GM19238 (cell line): ENCODE results near the gene PTPN18.

Experiments used
- DNase-seq: peaks from one replicate; pipeline ENCODE4 v3.0.0; 2011; ENCODE audit warnings: low spot score; ENCODE audit not compliant: insufficient read length

Gene PTPN18

DNA sequence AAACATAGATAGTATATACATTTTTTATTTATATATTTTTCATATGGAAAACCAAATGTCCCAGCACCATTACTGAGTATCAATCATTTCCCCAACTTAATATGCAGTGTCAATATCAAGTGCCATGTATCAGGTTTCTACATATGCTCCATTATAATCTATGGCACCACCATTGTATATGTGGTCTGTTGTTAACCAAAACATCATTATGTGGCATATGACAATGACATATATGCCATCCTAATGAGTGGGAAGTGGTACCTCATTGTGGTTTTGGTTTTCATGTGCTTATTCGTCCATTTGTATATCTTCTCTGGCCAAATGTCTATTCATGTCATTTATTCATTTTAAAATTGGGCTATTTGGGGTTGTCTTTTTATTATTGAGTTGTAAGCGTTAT, 9.2 kb downstream of the PTPN18 start:
- no peak for DNase-seq

DNA sequence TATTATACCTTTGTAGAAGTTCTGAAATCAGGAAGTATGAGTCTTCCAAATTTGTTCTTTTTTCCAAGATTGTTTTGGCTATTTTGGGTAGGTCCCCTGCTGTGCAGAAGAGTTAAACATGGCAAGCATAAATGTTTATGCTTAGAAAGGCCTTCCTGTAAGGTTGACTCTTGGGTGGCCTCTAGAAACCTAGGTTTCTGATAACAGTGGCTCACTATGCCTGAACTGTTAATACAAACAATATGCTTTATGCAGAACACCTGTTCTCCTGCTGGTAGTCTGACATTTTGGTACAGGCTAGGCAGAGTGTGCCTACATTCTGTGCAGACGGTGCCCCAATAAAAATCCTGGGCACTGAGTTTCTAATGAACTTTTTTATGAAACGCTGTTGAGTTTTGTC, 10.1 kb downstream of the PTPN18 start:
- no peak for DNase-seq

DNA sequence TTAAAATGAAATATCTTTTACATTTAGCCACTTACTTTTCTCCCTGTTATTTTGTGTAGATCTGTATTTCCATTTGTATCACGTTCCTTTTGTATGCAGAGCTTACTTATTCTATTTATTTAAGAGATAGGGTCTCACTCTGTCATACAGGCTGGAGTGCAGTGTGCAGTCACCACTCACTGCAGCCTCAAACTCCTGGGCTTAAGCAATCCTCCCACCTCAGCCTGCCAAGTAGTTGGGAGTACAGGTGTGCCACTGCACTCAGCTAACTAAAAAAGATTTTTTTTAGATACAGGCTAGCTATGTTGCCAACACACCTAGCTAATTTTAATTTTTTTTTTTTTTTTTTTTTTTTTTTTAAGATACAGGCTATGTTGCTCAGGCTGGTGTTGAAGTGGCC, 10.9 kb downstream of the PTPN18 start:
- no peak for DNase-seq

DNA sequence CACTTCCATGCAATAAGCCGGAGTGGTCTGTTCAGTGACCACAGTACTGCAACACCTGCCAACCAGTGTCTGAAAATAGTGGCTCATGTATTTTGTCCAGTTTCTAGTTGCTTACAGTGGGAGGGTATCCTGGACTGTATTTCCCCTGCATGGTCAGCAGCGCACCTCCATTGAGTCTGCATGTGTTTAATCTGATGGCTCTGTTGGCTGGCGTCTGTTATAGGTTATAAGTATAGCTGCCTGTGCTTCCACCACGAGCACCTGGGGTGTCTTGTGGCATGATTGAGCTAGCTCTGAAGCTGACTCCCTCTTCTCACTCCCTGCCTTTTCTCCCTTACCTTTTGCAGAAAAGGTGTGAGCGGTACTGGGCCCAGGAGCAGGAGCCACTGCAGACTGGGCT, 12.9 kb downstream of the PTPN18 start:
- DNase-seq: no peak

DNA sequence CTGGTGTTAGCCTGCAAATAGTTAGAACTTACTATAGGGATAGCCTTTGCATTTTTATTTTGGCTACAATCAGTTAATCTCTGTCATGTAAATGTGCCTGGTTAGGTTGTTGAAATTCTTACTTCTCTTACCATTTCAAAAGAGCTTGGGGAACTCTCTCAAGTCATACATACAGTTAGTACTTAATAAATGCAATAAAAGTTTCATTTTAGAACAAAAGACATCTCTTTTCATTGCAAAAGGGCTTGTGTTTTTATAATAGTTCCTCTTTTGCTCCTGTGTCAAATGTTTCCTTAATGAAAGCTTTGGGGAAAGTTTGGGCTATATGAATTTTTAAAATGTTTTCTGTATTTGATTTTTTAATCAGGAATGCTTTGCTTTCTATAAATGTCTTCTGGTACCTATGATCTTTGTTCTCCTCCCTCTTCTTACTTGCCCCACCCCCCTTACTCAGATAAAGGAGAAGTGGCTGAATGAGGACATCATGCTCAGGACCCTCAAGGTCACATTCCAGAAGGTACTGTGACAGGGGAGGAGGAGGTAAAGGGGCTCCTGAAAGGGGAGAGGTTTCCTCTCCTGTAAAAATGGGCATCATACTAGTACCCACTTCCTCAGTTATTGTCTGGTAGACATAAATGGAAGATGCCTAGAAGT, 13.6 kb downstream of the PTPN18 start:
- DNase-seq: no peak

DNA sequence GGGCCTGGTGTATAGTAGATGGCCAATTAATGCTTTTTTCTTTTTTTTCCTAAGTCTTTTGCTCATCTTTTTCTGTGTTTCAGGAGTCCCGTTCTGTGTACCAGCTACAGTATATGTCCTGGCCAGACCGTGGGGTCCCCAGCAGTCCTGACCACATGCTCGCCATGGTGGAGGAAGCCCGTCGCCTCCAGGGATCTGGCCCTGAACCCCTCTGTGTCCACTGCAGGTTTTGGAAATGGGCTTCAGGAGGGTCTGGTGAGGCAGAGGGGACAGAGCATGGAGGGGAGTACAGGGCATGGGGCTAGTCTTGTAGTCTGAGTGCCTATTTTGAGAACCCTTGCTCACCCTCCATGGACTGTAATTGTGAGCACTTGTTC, 14.1 kb downstream of the PTPN18 start:
- no peak for DNase-seq

DNA sequence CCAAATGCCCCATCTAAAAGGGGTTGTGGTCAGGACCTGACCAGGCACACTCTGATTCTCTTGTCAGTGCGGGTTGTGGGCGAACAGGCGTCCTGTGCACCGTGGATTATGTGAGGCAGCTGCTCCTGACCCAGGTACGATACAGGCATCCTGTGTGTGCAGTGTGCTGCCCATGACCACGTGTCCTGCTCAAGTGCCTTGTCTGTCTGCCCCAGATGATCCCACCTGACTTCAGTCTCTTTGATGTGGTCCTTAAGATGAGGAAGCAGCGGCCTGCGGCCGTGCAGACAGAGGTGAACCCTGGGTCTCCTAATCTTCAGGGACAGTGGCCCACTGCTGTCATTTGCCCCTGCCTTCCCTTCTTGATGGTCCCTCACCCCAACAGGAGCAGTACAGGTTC, 14.6 kb downstream of the PTPN18 start:
- no peak for DNase-seq

DNA sequence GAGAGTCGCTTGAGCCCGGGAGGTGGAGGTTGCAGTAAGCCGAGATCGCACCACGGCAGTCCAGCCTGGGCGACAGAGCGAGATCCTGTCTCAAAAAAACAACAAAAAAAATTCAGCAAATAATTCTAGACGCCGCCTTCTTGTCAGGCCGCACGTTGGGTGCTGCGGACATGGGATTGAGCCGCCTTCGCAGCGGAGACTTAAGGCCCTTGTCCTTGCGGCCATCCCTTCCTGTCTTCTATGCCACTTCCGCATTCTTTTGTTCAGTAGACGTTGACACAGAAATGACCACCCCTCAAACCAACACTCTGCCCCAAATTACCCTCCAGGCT, 15.8 kb downstream of the PTPN18 start:
- no peak for DNase-seq

DNA sequence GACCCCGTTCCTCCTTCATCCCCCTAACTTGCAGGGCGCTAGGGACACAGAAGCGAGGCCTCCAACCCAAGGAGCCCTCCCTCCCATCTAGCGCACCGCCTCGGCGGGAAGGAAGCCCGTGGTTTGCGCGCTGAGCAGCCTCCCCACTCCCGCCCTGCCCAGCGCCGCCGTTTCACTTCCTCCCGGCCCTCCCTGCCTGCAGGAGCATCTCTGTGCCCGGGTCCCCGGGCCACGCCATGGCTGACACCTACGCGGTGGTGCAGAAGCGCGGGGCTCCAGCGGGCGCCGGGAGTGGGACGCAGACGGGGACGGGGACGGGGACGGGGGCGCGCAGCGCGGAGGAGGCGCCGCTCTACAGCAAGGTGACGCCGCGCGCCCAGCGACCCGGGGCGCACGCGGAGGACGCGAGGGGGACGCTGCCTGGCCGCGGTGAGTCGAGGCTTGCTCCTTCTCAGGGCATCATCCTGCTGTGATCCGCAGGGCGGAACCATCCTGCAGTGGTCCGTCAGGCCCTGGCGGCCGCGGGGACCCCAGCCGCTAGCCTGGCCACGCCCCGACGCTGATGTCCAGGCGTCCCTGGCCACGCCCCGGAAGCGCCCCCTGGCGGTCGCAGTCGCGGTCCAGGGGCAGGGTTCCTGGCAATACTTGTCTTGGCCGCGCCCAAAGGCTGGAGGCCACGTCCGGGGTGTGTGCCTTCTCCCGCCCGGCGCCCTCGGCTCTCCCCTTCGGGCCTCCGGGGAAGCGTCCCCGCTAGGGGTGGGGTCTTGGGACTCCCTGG, 16.4 kb downstream of the PTPN18 start:
- peak; percentile 61 for DNase-seq

DNA sequence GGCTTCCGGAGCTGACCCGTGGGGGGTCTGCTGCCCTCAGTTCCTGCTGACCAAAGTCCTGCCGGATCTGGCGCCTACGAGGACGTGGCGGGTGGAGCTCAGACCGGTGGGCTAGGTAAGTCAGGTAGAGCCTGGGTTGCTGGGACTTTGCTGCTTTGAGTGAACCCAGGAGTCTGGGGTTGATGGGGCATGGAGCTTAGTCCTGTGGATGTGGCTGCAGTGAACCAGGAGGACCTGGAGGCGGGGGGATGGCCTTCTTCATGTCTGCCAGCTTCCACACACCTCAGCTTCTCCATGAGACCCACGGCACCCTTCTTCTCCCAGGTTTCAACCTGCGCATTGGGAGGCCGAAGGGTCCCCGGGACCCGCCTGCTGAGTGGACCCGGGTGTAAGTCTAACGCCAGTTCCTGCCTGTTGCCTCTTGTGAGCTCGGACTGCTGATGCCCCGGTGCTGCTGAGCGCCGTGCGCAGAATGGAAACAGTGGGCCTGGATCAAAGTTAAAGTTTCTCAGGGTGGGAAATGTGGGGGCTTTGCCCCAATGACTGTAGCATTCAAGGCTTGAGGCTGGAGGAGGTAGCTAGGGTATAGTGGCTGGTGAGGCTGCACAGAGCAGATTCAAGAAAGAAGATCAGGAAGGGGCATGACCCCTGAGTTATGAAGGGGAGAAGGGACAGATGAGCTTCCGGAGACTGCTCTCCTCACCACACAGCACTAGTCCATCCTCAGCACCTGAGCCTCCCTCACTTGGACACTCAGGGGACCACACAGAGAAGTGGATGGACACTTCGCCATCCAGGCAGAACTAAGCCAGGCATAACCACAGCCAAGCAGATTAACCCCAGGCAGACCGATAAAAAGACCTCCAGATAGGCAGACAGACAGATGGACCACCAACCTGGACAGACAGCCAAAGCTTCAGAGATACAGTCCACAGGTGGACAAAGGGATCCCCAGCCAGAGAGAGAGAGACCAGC, 17.3 kb downstream of the PTPN18 start:
- no peak for DNase-seq

DNA sequence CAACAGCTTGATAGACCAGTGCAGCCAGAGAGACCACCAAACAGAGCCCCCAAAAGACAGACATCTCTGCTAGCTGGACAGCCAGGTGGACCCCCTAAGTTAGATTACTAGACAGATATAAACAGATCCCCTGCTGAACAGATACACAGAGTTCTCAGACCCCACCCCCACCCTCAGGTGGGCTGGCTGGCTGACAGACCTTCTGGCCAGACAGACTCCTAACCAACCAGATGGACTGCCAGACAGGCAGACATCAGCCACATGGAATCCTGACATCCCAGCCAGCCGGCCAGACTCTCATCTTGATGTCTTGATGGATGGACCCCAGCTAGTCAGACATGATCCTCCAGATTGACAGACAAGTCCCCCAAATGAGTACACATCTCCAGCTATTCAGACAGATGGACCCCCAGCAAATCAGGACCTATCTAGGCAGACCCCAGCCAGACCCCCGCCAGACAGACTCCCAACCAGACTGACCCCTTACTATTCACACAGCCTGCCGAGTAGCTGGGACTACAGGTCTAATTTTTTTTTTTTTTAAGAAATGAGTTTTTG, 18.0 kb downstream of the PTPN18 start:
- no peak for DNase-seq

DNA sequence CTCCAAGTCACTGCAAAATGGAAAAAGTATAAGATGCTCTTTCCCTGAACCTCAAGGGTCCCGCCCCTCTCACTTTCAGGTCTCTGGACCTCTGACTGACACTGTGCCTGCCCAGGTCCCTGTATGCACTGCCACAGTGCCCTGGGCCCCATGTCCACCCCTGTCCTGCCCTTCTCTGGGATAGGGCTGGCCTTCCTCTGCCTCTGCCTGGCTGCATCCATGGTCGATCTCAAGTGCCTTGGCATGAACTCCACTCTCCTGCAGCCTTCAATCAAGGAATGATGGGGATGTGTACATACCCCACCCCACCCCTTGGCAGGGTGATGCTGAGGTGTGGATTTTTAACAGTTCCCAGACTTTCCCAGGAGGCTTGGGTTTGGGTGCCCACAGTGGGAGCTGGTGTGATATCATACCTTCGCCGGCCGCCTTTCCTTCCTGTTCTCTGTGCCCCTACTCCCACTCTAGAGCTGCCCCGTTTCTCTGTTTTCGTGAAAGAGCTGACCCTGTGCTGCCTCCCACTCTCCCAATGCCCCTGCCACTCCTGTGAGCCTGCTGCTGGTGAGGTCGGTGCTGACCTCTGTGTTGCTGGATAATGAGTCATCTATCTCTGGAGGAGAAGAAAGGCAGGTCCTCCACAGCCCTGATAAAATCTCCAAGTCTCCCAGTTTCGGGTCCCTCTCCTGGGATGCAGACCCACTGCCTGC, 18.9 kb downstream of the PTPN18 start:
- no peak for DNase-seq

DNA sequence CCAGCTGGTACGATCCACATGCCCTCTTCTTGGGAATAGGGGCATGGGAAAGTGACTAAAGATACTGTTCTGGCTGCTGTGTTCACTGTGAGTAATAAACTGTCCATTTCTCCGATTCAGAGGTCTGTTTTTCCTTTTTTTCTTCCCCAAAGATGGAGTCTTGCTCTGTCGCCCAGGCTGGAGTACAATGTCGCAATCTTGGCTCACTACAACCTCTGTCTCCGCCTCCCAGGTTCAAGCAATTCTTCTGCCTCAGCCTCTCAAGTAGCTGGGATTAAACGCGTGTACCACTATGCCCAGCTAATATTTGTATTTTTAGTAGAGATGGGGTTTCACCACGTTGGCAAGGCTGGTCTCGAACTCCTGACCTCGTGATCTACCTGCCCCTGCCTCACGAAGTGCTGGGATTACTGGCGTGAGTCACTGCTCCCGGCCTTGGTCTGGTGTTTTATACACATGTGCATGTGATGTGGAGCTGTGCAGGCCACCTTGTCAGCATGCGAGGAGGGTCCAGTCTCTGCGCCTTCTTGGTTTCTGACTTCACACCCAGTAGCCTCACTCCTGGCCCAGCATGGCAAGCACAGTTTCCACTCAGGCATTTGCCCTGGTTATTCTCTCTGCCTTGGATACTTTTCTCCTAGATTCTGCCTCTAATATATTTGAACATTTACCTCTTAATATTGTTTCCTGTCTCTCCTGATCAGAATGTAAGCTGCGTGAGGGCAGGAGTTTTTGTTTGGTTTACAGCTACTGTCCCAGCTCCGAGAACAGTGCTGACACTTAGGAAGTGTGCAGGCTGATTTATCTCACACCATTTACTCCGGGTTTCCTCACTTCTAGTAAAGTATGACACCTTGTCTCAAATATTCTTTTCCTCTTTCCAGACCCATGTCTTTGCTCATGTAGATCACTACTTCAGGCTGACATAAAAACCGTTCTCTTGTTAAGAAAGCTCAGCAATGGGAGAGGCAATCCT, 19.7 kb downstream of the PTPN18 start:
- no peak for DNase-seq

DNA sequence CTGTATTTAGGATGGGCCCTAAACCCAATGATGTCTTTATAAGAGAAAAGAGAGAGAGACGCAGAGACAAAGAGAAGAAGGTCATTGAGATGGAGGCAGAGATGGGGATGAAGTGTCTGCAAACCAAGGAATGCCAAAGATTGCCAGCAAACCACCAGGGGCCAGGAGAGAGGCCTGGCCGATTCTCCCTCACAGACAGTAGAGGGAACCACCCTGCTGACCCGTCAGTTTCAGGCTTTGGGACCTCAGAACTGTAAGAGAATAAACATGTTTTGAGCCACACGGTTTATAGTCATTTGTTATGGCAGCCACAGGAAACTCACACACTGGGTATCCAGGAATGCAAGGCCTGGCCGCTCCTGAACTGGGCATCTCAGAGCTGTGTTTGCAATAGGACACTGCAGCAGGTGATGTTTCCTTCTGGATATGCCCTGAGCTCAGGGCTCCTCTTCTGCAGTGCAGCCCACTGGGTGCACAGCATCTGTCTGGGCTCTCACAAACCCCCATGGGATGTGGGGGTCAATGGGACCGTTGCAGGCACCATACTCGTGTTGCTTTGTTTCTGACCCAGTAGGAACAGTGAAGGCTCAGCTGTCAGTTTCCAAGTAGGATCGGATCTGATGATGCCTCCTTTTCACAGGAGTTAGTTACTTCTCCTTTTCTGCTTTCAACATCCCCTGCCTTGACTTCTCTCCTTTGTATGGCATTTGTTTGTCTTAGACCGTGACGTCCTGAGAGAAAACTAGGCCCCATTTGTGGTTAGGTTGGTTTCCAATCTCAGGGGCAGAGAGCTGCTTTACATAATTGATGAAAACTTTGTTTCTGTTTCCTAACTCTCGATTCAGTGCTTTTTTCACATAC, 20.8 kb downstream of the PTPN18 start:
- DNase-seq: peak; percentile 39

DNA sequence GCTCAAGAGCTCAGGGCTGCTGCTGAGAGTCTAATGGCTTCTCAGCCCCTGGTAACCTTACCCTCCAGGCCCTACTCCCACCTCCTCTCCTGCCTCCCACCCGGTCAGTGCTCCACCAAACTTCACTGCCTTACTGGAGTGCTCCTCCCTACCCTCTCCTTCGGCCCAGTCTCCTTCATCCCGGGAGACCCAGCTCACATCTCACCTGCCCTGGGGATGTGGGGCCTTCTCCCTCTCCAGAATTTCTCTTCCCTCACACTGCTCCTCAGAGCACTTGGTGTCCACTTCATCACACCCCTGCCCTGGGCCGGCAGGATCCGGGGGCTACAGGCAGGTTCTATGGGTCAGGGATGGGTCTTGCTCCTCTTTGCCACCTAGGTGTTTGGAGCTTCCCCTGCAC, 21.6 kb downstream of the PTPN18 start:
- no peak for DNase-seq

DNA sequence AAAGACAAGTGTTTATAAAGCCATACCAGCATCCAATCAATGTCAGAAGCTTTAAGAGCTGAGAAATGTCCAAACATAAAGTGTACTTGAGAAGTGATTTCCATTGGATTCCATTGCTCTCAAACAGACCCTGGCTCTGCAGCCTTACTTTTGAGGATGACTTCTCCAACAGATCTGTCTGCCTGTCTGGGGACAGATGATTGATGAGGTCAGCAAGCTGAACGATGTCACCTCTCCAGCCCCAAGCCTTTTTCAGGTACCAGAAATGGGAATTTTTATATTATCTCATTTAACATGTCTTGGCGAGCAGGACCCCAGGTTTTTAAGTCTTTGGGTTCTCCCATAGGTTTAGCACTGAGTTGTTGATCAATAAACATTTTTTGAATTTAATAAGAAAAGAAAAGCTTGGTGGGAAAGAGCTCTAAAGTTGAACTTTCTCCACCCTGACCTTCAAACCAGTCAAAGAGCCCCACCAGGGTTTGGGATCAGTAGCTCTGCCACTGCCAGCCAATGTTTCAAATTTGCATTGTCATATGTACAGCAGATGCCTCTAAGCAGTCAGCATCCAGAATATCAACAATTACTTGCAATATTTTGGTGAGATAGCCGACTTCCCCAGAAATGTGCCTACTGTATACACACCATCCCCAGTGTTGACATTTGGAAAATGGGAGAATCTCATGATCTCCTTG, 22.5 kb downstream of the PTPN18 start:
- no peak for DNase-seq

DNA sequence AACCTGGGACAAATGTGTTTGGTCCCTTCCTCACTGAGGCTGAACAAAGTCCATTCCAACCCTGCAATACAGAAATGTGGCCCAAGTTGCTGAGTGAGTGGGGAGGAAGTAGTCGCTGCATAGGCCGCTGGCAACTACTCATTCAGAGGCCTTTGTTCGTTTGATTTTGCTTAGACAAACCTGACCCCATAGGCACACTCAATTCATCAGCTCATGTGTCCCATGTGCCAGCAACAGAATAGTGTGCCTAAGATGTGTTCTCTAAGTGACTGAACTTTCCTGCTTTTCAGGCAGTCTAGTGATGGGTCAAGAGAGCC, 23.0 kb downstream of the PTPN18 start:
- DNase-seq: no peak

DNA sequence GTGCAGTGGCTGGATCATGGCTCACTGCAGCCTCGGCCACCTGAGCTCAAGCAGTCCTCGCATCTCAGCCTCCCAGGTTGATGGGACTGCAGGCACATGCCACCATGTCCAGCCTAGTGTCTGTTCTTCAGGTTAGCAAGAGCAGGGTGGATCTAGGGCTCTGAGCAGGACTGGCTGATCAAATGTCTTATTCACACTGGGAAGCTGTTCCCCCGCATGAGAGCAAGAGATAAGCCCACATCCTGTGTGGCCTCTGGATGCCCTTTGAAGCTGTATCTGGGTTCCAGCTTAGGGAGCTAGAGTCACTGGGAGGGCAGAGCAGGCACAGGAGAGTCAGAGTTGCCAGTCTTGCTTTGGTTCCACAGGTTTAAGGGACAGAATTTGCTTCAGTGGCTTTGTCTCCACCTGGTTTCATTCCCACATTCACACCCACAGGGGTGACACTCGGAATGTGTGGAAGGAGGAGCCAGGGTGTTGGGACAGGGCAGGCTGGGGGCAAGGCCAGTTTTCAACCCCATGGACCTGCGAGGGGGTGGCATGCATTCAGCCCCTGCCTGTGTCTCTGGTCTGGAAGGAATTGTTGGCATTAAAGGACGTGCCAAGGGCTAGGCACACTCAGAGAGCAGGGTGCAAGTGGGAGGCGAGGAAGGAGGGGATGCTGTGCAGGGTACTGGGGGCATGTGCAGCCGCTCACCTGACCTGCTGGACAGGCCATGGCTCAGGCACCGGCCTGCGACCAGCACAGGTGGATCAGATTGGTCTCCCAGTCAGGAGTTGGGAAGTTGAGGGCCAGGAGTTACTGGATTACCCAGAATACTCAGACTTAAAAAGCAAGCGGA, 24.5 kb downstream of the PTPN18 start:
- no peak for DNase-seq
